GM19324 (cell line): Measurements from ENCODE around the gene TMEM132C.

Experiments used
- ATAC-seq: cut with Tn5 transposase; IDR thresholded peaks from one replicate; pipeline ENCODE4 v1.9.1; 2021; ENCODE audit warnings: mild to moderate bottlenecking, moderate library complexity; ENCODE audit not compliant: unreplicated experiment, low FRiP score

Gene TMEM132C

DNA sequence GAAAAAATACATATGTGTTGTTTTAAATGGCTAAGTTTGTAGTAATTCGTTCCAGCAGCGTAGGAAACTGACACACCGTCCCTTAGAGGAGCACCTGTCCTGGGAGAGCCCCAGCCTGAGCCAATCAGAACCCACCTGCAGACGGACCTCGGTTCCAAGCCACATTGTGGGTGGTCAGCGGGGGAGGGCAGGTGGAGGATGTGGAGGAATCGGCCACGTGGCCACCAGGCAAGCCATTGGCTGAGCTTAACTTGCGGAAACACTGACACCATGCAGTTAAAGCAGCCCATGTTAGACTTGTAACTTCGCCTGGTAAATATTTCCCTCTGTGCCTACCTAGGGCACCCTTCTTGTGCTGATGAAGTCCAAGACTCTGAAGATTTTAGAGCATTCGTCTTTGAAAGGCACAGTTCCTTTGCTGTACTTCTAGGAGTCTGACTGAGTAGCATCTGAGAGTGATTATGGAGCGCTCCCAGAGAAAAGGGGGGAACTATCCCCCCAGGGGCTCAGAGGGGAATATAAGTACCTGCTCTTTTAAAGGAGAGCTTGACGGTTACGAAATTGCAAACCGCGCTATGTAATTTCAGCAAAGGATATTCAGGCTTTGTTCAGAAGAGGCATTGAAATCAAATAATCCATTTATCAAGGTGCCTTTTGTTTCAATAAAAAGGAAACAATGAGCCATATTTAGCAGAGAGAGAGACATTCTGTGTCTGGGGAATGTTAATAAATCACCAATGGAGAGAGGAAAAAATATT lies 135.7 kb downstream of the TMEM132C start:
- ATAC-seq: no peak

DNA sequence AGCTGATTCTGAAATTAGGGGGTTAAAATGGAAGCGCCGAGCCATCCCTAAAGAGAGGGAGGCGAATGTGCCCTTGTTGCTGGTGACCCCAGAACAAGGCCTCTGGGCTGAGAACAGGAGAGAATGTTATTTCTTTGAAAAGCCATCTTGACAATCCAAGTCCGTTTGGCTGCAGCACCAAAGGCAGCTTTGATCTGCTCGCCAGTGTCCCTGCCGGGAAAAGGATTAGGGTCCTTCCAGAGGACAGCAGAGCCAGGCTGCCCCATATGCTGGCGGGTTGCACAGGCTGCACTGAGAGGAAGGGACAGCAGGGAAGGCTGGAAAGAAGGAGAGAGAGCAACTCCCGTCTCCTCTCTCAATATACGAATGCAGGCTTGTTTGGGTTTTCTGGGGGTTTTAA lies 141.7 kb downstream of the TMEM132C start:
- no peak for ATAC-seq

DNA sequence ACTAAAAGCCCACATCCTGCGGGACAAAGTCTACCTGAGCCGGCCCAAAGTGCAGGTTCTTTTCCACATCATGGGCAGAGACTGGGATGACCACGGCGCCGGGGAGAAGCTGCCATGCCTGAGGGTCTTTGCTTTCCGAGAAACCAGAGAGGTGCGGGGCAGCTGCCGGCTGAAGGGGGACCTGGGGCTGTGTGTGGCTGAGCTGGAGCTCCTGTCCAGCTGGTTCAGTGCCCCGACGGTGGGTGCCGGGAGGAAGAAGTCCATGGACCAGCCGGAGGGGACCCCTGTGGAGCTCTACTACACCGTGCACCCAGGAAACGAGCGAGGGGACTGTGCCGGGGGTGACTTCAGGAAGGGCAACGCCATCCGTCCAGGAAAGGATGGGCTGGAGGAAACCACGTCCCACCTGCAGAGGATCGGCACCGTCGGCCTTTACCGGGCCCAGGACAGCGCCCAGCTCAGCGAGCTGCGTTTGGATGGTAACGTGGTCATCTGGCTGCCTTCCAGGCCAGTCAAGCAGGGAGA lies 148.1 kb downstream of the TMEM132C start:
- ATAC-seq: no peak

DNA sequence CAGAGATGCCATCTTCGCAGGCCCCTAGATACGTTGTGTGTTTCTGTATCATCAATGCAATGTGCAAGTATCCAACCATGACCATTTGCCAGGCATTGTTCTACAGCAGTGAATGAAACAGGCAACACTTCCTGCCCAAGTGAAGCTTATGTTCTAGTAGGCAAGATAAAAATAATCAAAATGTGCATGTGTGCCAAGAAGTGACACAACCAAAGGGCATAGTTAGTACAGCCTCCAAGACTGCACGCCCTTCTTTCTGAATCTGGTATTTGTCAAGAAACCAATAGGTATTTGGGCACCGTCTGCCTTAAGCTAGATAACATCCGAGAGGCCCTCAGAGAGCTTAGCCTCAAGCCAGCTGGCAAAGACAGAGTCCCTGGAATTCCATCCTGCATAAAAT lies 152.0 kb downstream of the TMEM132C start:
- ATAC-seq: no peak

DNA sequence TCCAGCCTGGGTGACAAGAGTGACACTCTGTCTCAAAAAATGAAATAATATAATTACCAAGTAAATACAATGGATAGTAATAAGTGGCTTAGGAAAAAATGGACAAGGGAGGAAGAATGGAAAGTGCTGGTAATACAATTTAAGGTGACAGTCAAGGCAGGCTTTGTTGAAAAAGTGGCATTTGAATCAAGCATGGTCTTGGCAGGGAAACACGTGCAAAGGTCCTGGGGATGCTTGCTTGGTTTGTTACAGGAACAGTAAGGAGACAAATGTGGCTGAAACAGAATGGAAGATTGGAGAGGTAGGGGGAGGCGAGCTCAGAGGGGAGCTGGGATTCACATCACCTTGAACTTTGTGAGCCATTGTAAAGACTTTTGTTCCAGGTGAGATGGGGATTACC lies 153.2 kb downstream of the TMEM132C start:
- ATAC-seq: no peak

DNA sequence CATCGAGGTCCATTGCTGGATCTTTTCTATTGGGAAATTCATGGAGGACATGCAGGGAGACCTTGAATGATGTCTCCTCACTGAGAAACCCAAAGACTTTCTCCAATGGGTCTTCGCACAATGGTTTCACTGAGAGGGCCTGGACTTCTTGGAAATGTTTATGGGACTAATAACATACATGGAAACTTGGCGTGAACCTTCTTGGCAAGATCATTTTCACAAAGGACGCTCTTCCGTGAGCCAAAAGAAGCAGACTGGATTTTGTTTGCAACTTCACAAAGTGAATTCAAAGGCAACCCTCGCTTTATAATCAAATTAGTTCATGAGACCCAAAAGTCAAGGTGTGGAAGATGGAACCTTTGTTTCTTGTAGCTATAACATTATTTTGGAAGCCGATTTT lies 154.4 kb downstream of the TMEM132C start:
- no peak for ATAC-seq

DNA sequence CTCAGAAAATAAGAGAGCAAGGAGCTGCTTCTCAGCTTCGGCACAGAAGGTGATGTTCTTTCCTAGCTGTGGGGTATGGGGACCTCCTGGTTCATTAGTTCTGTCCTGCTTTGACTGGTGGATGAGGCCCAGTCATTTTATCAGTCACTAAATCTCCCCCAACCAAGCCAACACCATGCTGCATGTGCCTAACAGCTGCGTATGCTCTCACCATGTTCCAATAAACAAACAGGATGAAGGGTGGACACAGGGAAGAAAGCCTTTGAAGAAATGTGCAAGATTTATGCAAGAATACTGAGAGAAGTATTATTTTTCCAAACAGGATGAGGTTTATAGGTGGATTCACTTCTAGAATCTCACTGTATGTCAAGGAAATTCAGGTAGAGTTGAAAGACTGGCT lies 156.2 kb downstream of the TMEM132C start:
- ATAC-seq: no peak

DNA sequence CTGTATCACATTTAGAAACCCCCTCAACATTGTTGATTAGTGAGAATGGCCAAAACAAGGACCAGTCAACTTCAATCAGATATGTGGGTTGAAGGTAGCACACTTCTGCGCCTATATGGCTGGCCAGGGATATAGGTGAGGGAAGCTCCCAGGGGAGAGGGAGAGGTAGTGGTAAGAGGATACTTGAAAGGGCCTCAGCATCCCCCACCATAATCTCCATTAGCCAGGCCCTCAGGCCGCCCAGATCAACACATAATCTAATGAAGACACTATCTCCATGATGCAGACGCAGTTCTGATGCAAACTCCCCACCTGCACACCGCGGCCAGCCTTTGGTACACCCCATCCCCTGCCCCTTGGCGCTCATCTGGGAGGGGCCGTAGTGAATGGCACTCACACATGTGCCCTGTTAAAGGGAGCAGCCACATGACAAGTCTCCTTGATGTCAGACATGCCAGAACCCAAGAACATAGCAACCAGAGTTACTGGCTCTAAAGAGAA lies 158.0 kb downstream of the TMEM132C start:
- ATAC-seq: no peak

DNA sequence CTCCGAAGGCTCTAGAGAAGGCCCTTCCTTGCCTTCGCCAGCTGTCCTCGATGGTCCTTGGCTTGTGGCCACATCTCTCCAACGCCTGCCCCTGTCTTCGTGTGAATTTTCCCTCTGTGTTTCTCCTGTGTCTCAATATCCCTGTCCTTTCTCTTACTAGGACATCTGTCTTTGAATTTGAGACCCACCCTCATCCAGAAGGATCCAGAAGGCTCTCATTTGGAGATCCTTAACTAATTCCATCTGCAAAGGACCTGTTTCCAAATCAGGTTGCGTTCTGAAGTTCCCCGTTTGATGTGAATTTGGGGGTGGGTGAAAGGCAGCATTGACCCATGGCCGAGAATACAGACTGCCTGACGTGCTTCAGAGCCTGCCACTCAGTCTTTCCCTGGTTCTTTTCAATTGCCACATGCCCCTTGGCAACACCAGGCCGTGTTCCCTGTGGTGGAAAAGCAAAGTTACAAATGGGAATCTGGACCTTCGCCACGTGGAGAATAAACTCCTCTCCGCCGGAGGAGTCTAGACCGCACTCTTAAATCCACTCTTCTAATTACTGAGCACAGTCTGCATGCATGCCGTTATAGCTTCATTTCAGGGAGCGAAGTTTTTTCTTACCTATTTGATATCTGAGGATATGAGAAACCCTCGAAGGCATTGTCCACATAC lies 158.8 kb downstream of the TMEM132C start:
- no peak for ATAC-seq

DNA sequence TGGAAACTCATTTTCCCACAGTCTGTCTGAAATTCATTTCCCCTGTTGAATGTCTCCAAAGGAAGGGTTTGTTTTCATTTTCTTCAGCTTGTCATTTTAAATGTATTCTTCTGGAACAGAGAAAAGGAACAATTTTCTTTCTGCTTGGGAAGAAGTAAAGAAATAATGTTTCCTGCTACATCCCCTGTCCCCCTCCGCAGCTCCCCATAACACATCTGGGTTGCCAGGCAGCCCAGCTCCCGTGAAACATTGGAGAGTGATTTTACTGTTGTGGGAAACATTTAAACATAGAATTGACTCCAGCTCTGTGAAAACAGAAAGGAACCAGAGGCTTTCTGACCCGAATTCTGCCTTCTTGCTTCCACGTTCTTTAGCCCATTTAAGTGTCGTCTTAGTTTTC lies 159.5 kb downstream of the TMEM132C start:
- no peak for ATAC-seq

DNA sequence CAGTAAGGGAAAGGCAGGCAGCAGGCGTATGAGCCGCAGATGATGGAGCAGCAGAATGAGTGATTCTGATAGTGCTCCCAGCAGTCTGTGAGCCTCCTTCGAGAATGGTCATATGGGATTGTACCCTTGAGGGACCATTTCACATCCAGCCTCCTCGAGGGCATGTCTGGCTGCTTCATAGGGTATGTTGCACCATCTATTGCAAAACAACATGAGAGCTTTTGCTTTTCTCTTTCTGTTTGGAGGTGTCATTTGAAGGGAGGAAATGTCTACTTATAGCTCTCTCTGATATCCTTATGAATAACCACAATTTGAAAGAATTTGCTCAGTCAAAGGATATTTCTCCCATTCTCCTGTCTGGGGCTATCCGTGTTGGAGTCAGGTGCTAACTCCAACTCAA lies 172.8 kb downstream of the TMEM132C start:
- no peak for ATAC-seq

DNA sequence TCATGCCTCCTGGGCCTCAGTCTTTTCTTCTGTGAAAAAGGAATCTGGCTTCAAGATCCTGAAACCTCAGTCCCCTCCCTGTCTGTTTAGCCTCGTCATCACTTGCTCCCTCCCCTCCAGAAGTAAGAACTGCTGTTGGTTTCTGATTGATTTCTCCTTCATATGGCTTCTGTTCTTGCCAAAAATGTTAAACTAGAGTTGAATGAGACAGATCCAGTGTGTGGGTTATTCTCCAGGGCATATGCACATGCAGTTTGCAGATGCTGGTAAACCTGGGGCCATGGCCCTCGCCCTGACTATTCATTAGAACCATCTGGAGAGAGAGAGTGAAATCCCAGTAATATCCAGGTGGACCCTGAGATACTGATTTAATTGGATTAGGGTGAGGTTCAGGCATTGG lies 175.1 kb downstream of the TMEM132C start:
- ATAC-seq: no peak

DNA sequence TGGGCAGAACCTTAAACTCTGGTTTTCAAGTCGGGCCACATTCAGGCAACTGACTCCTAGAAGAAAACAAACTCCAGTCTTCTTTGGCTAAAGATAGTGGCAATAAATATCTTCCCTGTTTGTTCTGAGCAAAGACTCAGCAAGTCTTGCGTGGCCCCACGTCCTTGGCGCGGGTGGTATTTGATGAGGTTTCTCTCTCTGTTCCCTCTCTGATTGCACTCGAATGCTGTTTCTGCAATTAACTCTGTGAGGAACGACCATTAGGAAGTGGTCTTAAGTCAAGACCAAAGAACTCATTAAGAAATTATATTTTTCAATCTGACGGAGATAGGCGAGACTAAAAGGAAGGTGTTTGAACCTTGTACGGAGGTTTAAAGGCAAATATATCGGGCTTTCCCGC lies 177.6 kb downstream of the TMEM132C start:
- ATAC-seq: no peak

DNA sequence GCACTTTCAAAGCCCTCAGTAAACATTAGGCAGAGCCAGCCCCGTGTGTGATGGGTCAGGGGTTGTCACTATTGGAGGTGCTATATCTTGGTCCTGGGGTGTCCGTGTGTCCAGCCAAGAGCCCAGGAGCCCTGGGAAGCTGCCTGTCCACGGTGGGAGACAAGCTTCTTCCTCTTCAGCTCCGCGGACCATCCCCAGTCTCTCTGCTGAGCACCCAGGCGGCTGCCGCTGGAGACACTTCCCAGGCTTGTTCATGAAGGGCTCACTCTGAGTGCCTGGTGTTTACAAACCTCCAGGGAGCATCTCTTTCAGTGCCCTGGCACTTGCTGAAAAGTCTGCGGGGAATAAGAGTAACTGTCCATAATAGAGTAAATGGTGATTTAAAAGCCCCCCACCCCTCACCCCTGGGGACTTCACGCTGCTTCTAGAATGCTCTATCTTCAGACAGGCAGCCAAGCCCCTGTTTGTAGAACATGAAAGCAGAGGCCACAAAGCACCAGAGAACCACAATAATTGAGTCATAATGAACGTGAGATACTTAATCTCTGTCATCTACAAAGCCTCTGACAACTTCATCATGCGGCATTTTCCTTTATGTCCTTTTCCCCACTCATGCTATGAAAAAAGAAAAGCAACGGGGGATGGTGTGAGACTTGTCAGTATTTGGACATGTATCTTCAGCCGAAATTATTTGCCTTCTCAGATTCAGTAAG lies 178.6 kb downstream of the TMEM132C start:
- ATAC-seq: no peak

DNA sequence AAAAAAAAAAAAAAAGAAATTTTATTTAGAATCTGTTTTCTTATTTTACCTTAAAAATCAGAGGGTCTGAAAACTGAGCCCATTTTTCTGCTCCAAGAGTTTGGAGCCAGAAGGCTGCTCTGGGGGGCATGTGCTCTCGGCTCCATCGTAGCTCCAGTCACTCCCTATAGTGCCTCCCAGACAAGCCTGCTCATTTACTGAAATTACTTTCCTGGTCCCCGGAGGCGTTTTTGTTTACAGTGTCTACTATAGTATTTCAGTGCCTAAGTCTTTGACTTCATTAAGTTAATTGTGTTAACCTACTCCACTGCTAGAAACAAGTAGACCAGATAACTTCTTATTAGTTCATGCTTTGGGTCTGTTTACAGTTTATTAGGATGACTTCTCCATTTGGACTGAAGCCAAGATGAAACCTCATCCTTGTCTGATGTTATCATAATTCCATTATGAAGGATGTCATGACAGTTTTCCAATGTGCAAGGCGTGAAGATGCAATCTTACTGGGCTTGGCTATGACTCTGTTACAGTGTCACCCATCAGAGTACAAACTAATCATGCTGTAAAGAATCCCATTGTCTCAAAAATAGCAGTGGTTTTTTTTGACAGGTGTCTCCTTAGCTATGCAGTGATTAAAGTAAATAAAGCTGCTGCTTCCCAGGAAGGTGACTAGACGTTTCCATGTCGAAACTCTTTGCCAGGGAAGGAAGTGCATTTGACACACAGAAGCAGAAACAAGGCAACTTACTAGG lies 182.3 kb downstream of the TMEM132C start:
- ATAC-seq: no peak

DNA sequence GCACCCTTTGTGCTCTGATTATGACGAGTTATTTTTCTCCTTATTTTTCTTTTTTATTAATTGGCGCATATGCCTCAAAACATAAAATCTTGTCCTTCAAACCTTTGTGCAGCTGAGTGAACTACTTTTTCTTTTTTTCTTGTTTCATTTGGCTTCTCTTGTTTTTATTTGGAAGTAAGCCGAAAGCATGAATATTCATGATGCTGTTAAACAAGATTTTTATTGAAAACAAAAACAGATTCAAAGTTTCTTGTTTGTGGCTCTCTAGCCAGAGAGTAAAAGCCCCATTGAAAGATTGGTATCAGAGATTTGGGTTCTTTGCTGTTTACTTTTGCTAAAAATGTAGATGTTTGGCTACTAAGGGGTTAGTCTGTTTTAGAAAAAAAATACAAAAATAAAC lies 183.8 kb downstream of the TMEM132C start:
- ATAC-seq: no peak

DNA sequence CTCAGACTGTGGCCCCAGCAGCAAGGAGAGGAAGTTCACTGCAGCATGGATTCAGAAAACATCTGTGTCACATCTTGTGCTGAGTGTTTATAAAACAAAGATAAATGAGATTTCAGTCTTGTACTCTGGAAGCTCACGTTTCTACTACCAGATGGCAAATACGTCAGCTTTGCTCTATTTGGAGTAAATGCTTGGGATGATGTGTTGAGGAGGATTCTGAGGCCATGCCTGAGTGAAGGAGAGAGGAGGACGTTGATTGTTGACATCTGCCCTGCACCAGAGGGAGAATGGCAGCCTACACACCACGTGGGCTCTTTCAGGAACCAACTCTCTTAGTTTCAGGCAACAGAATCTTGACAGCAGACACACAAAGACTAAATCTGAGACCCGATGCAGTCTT lies 188.9 kb downstream of the TMEM132C start:
- no peak for ATAC-seq

DNA sequence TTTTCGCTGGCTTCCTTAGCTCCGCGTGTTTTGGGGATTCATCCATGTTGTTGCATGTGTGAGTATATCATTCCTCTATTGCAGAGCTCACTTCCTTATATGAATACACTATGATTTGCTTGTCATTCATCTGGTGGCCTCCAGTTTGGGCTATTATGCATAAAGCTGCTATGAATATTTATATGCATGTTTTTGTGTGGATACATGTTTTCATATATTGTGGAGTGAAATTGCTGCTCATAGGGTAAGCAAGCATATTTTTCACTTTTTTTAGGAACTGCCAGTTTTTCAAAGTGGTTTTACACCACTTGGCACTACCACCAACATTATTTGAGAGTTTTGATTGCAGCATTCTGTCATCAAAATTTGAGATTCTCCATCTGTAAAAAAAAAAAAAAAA lies 190.0 kb downstream of the TMEM132C start:
- ATAC-seq: no peak

DNA sequence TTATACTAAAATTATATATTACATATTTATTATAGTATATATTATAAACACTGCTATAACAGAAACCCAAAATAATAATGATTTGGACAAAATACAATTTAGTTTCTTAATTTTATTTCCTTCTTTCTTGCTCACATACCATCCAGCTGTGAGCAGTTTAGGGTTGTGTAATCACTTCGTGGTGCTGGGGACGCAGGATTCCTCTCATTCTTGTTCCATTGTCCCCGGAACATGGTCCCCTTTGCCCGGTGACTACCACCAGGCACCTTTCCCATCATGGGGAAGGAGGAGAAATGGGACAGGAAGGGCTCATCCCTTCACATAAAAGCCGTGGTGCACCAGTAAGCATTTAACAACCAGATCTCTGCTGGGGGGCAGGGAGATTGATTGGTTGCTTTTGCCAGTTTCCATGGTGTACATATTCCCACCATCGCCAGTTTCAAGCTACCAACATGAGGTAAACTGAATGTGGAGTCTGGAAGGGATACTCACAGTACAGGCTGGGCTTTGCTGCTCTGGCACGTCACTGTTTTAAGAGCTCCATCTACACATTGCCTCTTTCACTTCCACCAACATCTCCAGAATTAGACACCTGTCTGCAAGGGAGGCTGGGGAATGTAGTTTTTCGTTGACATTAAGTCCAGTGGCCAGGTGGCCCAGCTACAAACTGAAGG lies 191.5 kb downstream of the TMEM132C start:
- ATAC-seq: no peak

DNA sequence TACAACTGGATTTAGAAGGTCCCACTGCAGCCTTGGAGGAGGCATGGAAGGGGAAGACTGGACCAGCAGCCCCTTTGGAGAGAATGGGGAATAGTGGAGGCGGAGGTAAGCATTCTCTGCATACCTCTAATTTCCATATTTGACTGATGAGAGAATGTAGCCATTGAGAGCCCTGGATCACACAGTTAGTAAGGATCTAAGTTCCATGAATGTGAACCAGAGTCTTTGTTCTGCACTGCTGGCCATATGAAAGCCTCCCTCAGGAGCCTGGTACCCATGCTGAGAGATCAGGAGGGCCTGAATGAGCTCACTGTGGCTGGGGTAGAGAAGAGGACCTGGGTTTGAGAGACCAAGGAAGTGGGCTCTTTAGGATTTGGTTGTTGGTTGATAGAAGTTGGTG lies 192.1 kb downstream of the TMEM132C start:
- no peak for ATAC-seq
